ENCODE results near the gene FLNB.

Gene FLNB

DNA sequence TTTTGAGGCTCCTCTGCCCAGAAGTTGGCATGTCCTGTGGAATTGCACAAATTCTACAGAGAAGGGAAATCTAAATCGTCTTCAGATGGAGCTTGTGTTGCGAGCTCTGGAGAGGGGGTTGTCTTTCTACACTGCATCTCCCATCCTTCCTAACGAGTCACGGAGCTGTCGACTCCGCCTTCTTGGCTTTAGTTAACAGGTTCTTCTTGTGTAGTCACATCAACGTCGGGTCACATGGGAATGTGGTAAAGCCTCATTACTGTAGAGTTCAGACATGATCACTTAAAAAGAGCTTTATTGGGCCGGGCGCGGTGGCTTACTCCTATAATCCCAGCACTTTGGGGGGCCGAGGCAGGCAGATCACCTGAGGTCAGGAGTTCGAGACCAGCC is 142.6 kb downstream of the FLNB start:
- DNase-seq: no peak

DNA sequence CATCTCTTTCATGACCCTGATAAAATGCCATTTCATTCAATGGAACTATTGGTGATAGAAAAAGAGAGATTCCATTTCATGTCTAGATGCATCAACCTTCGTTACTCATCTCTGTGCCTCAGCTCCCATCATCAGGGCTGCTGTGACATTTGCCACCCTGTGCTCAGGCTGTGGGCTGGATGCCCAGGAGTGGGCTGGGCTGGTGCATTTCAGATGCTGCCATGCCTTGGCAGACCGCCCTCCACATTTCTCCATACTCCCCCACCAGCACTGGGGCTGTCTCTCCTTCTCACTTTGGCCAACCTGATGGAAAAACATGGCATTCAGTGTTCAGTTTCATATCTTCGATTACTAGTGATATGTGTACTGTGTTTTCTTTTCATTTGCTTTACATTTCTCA is 143.4 kb downstream of the FLNB start:
- no peak for DNase-seq

DNA sequence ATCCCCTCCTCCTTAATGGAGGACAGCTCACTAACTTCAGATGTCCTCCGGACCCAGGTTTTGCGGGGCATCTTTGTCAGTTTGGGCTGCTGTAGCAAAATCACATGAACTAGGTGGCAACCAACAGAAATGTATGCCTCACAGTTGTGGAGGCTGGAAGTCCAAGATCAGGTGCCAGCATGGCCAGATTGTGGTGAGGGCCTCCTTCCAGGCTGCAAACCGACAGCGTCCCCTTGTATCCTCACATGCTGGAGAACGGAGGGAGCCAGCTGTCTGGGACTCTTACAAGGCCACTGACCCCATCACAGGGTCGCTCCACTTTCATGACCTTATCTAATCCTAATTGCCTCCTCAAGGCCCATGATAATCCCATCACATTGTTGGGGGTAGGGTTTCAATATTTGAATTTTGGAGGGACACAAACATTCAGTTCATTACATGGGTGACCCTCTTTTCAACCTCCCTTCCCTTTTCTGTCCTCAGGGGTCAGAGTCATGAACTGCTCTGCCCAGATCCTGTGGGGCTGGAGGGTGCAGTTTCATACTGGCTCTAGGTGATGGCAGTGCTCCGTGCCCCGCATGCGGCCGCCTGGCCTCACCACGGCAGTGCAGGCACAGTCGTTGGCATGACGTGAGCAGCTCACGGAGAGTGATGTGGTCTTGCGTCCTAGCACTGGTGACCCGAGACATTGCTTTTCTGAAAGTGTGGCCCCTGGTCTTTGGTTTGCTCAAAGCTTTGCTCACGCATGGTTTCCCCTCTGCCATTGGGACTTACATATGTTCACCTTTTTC is 144.2 kb downstream of the FLNB start:
- DNase-seq: no peak

DNA sequence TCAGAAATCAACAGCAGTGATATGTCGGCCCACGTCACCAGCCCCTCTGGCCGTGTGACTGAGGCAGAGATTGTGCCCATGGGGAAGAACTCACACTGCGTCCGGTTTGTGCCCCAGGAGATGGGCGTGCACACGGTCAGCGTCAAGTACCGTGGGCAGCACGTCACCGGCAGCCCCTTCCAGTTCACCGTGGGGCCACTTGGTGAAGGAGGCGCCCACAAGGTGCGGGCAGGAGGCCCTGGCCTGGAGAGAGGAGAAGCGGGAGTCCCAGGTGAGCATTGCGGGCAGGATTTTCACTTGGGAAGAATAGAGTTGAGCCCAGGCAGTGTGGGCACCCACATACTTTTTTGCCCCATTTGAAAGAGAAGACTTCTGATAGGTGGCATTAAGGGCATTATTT is 145.1 kb downstream of the FLNB start:
- DNase-seq: no peak

DNA sequence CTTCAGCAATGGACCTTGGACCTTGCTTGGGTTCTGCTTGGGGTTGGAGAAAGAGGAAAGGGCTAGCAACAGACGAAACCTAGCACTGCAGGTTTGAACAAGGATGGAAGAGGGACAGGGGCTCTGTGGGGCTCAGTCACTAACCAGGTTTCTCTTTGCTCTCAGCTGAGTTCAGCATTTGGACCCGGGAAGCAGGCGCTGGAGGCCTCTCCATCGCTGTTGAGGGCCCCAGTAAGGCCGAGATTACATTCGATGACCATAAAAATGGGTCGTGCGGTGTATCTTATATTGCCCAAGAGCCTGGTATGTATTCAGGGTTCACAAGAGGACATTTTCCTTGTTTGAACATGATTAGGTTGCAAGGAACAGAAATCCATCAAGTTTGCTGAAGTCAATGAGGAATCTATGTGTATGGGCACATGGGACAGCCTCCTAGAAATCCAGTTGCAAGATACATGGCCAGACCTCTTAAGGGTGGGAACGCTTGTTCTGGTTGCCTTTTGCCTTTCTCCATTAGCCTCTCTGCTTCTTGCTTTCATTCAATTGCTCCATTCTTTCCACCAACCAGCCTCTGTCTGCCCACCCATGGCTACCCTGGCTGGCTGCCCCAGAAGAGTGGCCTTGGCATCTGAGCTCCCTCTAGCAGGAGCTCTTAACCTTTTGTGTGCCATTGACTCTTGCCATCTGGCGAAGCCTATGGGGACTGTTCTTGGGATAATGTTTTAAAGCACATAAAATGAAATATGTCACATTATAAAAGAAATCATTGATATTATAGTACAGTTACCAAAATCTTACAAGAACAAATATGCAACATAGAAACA is 146.6 kb downstream of the FLNB start:
- DNase-seq: no peak

DNA sequence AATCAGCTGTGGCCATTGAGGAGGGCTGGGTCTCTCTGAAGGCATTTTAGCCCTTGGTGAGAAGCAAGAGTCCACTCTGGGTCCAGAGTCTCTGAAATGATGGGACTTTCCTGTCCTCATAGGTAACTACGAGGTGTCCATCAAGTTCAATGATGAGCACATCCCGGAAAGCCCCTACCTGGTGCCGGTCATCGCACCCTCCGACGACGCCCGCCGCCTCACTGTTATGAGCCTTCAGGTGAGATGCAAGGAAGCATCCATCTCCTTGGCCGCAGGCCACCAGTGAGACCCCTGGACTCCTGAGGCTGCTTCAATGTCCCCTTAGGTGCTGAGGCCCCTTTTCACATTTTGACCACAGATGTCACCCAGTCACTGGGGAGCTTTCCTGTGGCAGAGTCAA is 147.6 kb downstream of the FLNB start:
- no peak for DNase-seq

DNA sequence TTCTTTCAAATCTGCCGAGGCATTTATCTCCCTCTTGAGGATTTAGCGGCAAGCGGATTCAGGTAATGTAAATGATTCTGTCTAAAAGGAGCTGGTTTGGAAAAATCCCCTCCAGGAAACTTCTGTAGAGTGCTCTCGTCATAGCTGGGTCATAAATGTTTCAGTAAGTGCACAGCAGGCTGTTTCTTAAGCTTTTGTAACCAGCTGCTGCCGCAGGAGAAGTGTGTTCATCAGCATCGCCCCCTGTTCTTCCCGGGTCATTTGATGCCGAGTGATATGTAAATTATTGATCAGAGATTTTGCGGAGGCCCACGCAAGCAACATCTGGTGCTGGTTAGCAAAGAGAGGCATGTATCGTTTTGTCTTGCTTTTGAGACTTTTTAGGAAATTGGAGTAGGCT is 149.5 kb downstream of the FLNB start:
- no peak for DNase-seq

DNA sequence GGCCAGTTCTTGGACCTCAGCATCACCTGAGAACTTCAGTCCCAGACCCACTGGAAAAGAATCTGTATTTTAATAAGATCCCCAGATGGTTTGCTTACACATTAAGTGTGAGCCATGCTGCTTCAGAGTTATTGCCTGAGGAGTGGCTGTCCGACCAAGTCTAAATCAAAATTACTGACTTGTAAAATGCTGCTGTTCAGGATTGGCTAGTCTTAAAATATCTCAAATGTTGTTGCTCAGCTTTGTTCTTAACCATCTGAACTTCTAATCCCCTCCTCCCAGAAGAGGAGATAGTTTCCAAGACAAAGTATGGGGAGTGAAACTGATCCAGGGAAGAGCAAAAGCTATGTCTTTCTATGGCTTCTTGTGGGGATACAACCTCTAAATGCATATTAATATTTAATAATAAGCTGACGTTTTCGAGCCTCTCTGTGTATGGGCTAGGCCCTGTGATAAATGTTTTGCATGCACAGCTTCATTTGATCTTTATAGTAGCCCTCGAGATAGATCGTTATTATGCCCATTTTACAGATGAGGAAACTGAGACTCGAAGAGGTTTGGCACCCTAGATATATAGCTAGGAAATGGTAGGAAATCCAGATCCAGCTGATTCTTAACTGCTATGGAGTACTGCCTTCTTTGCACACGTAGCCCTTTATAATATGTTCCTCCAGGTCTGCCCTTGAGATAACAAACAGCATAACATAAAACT is 150.4 kb downstream of the FLNB start:
- no peak for DNase-seq

DNA sequence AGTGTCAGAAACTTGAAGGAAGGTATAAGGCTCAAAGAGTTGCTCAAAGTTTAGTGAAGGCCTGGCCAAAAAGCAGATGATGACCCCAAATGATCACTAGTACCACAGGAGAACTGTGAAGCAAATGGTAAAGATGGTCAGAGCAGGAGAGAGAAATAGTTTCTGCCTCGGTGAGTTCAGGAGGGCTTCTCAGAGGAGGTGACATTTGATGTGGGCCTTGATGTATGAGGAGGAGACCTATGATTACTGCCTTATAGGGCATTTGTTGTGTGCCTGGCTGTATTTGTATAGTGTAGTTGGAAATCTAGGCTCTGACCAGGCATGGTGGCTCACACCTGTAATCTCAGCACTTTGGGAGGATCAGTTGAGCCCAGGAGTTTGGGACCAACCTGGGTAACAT is 152.2 kb downstream of the FLNB start:
- DNase-seq: no peak

DNA sequence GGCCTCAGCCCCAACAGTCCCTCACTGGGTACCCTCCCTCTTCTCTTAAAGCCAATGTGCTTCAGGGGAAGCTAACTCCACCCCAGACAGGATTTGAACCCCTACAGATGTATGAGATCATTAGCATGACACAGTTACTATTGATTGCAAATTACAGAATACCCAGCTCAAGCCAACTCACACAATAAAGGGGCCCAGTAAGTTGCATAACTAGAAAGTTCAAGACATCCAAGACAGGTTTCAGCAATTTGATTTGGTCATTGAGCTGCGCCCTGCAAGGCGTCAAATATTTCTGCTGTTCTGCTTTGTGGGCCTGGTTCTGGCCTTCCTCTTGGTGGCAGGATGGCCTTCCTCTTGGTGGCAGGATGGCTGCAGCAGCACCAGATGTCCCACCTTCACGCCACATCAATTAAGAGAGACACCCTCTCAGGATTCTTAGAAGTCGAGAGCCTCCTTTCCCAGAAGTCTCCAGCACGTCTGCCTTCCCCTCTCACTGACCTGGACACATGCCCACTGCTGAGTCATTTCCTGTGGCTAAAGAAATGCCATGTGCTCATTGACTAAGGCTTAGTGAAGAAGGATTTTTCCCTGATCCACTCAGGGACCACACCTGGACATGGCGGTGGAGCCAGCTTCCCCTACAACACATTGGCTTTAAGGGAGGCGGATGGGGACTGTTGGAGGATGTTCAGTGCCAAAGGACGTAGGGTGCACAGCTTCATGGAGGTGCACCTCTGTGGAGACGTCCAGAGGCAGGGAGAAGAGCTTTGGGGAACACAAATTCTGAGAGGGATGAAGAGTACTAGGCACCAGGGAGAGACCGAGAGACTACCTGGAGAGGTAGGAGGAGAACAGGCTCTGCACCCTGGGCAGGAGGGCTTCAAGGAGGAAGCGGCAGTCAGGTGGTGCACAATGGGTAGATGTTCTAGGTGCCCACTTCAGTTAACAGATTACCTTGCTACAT is 153.5 kb downstream of the FLNB start:
- DNase-seq: no peak

DNA sequence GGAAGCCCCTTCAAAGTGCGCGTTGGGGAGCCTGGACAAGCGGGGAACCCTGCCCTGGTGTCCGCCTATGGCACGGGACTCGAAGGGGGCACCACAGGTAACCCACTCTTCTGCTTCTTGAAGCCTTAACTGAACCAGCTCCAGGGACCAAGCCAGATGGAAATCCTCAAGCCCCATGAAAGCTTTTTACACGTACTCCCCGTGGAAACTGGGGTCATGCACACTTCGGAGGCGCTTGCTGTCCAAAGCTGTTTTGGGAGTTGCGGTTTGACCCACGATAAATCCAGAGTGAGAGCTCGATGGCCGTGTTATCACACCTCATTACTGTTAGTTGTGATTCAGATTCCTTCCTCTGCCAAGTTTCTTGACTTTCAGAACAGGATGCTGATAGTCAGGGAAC is 155.0 kb downstream of the FLNB start:
- DNase-seq: no peak

DNA sequence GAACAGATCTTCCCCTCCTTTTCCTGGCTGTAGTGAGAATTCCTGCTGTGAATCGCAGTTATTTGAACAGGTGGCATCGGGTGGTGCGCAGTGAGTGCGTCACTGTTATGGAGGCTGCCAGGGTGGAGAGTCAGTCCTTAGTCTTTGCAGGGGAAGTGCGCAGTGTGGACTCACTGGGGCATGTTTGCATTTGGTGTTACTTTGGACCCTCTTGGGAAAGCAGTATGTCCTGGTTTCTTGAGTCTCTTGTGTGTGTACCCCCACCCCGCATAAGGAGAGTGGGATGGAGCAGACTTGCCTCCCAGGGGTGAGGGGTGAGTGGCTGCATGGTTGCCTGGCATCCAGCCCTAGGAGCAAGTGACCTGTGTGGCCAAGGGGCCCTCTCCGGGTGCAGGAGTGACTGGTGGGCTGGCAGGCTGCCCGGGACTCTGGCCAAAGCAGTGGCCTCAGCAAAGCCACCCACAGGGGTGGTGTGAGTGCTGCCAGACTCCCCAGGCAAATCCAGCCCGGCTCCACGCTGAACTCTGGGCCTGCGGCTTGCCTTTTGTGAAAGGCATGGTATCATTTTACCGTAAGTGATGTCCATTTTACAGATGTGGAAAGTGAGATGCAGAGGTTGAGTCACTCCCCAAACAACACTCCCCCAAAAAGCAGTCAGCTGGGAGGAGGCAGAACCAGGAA is 156.1 kb downstream of the FLNB start:
- DNase-seq: no peak

DNA sequence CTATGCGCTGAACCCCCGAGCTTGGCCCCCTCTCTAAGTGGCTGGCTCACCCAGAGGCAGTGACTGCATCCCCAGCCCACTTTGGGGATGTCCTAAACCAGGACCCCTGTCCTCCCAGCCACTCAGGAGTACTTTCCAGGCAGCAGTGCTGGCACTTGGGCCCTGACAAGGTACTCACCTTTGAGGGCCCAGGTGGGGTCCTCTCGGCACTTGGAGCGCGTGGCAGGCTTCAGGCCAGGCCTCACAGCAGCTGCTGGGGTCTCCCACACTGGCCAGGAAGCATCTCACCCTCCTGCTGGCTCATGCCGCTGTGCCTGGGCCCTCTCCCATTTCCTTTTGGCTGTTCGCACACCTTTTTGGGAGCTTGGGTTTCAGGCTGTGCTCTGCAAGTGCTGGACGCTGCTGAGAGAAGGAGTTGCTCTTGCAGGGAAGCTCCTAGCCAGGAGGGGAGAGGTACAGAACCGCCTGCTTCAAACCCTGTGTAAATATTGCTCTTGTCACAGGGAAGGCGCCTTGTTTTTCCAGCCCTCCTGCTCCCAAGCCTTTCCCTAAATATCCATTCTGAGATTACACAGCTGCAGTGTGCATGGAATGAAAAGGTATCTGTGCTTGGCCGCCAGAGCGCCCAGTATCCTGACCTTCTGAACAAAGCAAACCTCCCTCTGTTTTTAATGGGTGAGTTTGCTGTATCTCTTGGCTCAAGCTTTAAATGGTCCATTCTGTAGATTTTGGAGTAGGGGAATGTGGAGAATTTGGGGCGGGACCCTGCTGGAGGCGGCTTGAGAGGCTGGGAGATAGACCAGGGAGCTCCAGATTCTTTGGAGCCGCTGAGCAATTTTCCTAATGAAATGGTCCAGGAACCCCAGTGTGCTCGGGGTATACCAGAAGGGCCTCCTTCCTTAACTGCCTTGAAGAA is 156.9 kb downstream of the FLNB start:
- DNase-seq: no peak

DNA sequence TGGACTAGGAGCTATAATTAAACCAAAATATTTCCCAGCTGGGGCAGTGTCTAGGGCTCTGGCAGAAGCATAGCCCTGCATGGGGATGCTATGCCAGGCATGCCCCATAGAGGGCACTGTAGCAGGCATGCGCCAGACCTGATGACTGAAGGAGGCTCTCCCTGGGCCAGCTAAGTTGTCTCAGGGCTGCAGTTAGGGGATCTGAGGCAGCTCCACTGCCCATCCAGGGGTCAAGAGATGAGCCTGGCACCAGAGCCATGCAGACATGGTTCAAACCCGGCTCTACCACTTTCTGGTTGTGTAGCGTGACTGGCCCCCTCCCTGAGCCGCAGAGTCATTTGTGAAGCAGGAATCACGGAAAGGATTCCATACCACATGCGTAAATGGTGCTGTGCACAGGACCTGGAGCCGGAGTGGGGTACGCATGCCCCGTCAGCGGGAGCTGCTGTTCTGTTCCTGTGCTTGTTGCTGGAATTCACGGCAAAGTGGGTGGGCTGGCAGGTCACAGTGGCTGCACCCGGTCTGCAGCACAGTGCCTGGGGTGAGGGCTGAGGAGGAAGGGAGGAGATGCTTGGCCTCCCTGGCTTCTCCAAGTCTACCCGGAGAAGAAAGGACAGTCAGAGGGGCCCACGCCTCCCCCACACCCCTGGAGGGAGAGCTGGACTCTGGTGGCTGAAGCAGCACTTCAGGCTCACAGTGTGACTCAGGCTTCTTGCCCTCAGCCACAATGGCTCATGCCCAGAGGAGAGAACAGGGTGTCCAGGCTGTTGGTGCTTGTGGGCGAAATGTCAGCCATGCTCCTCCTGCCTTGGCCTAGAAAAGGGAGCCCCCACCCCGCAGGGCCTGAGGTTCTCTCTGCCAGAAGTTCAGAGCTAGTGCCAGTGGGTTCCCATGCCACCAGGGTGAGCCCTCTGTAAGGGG is 159.5 kb downstream of the FLNB start:
- DNase-seq: peak; percentile 71 to 80

DNA sequence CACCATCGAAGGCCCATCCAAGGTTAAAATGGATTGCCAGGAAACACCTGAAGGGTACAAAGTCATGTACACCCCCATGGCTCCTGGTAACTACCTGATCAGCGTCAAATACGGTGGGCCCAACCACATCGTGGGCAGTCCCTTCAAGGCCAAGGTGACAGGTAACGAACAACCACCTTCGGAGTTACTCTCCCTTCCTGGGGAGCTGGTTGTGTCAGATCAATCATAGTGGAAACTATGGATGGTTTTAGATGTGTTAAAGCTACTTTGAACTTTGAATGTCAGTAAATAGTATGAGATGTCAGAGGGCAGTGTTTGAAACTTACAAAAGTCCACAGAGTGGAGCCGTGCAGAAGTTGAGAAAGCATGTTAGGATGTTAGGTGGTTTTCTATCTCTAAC is 160.3 kb downstream of the FLNB start:
- DNase-seq: no peak

DNA sequence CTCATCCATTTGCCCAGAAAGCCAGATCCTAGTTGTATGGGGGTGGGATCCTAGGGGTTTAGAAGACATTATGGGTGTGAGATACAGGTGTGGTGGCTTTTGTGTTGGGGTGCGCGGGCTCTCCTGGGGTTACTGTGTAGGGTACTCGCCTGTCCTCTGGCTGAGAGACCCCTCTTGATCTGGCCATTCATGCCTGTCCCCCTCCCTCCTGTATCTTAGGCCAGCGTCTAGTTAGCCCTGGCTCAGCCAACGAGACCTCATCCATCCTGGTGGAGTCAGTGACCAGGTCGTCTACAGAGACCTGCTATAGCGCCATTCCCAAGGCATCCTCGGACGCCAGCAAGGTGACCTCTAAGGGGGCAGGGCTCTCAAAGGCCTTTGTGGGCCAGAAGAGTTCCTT is 161.1 kb downstream of the FLNB start:
- DNase-seq: no peak

DNA sequence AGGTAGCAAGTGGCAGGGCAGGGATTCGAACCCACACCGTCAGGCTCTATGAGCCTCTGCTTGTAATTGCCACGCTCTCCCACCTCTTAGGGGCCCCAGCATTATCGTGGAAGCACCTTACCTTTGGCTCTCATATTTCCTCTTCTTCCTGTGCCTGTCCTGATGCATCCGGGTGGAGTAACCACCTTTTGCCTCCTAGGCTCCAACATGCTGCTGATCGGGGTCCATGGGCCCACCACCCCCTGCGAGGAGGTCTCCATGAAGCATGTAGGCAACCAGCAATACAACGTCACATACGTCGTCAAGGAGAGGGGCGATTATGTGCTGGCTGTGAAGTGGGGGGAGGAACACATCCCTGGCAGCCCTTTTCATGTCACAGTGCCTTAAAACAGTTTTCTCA is 162.2 kb downstream of the FLNB start:
- DNase-seq: no peak

DNA sequence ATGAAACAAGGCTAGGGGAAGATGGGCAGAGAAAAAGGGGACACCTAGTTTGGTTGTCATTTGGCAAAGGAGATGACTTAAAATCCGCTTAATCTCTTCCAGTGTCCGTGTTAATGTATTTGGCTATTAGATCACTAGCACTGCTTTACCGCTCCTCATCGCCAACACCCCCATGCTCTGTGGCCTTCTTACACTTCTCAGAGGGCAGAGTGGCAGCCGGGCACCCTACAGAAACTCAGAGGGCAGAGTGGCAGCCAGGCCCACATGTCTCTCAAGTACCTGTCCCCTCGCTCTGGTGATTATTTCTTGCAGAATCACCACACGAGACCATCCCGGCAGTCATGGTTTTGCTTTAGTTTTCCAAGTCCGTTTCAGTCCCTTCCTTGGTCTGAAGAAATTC is 162.9 kb downstream of the FLNB start:
- DNase-seq: no peak

DNA sequence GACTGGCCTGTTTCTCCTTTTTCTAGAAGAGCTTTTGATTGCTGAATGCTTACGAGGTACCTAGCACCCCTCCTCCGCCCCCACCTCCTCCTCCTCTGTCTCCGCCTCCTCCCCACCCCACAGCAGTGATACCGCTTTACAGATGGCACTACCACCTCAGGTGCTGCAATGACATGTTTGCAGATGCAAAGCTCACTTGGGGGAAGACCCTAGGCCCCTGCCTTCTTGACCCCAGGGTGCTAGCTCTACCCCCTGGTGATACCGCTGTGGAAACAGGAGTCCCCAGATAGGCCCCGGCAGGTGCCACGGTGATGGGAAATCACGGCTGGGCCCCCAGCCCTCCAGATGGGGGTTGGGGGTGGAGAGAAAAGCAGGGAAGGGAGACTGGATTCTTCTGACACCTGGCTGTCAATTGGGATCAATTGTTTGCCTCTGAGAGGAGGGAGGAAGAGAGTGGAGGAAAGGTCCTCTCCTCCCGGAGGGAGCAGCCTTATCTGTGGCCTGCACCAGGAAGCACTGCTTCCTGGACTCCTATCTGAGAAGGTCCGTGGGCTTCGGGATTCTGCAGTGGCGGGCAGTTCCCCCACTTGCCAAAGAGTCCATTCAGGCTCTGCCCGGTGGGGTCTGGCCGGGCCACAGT is 164.9 kb downstream of the FLNB start:
- DNase-seq: no peak

Measured in stimulated activated CD4-positive, alpha-beta T cell treated with anti-CD3 and anti-CD28 coated beads, Interleukin-2, amount 100 ng/mL, for 24 hours (primary cell).